ENCODE results near the gene CNN2.

GRCh38 chr19:1087813-1088415 lies 61.5 kb downstream of the CNN2 start:
- no peak for TF ChIP-seq CTCF (IDR thresholded peaks at IDR 0.05)
- TF ChIP-seq POLR2A (IDR thresholded peaks at IDR 0.05): no peak
